CD4-positive, alpha-beta T cell treated with Interleukin-4 for 1 hour (primary cell): ENCODE data around the gene CUL1.

ENCODE experiments used
- DNase-seq, 2 donors: peaks; one replicate each; pipeline ENCODE4 v3.0.0-alpha.2; 2020 to 2022

The CUL1 gene

DNA sequence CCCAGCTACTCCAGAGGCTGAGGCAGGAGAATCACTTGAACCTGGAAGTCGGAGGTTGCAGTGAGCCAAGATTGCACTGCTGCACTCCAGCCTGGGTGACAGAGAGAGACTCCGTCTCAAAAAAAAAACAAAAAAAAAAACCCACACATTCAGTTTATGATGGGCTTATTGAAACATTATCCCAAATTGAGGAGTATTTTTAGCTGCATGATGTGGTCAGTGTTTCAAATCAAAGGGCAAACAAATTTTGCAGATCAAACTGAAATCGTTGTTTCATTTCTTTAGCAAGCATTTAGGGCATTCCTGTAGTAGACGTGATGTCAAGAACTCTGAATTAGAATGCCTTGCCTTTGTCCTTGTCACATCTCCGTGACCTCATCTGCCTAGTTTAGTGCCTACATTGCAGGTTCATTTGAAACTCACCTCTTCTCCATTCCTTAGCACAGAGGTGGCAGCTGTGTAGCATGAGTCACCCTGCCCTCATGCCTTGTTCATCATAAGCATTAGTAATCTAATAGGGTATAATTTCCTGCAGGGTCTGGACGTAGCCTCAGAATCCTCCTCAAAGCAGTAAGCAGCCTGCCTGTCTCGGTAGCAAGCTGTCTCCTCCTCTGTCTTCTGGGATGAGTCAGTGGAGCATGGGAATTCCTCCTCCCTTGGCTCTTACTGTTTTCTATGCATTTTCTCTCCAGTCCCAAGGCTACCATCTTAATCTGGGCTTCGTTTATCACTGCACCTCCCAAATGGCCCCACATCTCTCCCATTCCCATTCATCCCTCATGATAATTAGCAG, 73.8 kb downstream of the CUL1 start:
- DNase-seq = no peak

DNA sequence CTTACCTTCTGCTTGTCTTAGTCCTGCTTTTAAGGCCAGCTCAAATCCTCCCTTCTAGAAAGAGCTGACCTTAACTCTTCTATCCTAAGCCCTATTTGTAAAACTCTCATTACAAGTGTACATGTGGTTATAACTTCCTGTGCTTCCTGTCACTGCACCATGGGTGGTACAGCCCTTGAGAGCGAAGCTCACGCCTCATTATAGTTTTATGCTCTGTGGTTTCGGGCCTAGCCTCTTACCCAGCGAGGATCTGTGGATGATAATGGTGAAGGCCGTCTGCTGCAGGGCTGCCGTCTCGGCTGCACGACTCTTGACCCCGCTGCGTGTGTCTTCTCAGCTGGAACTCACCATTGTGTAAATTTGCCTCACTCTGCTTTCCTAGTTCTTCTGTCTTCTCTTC, 74.6 kb downstream of the CUL1 start:
- DNase-seq = peak; percentile 36 to 55

DNA sequence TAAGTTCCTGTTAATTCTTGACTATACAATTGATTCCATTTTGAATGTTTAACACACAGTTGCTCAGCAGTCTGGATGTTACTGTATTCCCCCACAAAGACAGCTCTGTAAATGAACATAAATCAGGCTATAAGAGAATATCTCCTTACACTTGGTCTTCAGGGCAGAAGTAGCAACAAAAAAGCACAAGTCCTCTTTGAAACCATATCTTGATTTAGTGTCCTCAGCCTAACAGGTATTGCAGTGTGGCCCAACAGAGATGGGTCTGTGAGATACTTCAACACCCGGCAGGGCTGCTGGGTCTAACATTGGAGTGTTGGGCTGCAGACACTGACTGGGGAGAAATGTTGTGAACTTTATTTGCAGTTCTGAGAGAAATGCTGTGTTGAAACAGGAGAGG, 75.8 kb downstream of the CUL1 start:
- no peak for DNase-seq

DNA sequence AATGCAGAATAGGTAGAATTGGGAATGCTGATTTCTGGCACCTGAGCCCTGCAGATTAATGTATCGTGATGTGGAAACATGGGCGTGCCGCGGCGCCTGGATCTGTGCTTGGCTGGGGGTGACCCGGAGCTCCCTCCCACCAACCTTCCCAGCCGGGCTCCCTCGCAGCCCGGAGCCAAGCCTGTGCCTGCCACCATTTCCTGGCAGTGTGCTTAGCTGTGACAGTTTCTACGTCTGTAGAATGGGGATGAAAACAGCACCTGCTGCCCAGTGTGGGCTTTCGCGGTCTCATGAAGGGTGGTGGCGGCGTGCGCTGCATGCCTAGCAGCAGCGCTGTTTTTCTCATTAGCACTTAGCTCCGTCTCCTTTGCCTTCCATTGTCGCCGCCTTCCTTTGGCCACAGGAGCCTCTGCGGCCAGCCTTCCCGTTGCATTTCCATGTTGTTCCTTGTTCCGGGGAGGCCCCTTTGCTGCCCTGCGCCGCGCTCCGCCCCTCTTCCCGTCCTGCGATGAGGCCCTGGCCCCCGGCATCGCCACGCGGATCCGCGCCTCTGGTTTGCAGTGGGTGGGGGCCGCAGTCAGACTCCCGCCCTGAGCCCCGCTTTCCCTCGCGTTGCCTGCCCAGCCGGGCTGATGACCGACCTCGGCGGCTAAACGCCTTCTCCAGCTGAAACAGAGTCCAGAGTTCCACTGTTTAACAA, 84.2 kb downstream of the CUL1 start:
- DNase-seq = no peak

DNA sequence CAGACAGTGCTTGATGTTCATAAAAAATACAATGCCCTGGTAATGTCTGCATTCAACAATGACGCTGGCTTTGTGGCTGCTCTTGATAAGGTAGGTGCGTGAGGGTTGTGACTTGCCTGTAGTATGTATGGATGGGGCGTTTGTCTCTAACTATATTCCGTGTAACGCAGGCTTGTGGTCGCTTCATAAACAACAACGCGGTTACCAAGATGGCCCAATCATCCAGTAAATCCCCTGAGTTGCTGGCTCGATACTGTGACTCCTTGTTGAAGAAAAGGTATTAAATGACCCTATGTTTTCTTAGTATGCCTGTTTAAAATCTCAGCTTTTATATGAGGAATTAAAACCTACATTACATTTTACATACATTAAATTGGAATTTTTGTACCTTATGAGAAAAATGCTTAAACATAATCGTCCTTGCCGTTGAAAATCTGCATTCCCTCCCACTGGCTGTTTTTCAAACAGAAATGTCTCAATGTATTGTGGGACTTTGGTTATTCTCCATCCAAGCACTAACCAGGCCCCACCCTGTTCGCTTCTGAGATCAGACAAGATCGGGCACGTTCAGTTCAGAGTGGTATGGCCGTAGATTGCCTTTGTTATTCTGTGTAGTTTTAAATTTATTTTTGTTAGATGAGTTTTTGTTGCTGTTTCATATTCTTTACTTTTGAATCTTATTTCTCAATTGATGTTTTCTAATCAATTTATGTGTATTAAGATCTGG, 85.3 kb downstream of the CUL1 start:
- no peak for DNase-seq

DNA sequence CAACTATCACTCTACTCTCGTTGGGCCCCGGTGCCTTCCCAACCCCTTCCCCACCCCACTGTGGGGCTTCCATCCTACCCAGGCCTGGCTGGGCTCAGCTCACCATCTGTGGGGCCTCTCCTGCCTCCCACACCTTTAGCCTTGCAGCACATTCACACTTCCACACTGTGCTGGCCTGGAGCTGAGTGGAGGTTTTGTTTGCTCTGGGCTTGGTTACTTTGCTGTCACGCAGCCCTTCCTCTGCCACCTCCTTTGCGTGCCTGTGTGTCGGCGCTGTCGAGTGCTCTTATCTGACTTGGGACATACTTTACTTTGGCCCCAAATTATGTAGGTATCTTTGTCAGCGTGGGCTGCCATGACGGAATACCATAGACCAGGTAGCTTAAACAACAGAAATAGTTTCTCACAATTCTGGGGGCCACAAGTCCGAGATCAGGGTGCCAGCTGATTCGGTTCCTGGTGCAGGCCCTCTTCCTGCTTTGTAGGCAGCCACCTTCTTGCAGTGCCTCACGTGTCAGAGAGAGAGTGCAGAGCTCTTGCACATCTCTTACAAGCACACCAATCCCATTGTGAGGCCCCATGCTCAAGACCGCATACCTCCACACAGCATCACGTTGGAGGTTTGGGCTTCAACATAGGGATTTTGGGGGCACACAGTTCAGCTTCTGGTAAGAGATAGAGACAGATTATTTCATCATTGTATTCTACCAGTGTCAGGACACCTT, 89.0 kb downstream of the CUL1 start:
- no peak for DNase-seq

DNA sequence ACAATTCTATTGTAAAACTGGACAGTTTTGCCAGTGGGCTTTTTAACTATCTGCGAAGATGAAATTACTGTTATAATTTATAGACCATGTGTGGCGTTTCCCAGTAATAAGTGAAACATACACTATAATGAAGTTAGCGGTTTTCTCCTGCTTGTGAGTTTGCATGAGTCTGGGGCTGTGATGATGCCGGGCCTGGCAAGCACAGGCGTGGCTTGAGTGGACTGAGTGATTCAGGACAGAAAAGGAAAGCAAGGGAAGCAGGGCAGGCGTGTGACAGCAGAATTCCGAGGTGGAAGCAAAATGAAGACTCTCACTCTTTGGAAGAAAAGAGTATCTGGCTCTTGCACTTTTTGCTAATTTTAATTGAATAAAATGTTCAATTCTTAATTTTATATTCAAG, 90.5 kb downstream of the CUL1 start:
- DNase-seq = no peak

DNA sequence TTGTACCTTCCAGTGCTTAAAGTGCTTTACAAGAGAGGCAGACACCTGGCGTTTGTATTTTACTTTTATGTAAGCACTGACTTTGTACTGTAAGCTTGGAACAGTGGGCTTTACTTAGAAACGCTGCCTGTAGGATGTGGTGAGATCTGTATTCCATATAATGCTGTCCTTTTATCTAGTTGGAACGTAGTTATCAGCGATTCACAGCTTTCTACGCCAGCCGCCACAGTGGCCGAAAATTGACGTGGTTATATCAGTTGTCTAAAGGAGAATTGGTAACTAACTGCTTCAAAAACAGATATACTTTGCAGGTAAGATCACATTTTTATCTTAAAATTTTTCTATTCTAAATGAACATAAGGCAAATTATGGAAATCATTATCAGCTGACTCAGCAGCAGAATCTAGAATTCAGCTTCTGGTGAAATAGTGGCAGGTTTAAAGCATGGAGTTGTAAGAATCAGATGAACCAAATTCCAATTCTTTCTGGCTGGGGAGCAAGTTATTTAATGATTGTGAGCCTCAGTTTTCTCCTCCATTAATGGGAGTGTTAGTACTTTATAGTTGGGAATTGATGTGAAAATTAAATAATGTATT, 91.5 kb downstream of the CUL1 start:
- DNase-seq = no peak

DNA sequence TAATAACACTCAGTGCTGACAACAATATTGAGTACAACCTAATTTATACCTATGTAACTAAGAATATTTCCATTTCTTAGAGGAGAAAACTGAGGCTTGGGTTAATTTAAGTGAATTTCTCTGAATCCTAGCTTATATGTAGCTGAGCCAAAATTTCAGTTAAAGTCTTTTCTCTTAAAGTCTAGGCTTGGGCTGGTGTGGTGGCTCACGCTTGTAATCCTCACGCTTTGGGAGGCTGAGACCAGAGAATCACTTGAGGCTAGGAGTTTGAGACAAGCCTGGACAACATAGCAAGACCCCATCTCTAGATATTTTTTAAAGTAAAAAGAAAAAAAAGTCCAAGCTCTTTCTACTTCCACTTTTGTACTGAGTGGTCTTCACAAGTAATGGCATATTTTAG, 92.1 kb downstream of the CUL1 start:
- DNase-seq = no peak

DNA sequence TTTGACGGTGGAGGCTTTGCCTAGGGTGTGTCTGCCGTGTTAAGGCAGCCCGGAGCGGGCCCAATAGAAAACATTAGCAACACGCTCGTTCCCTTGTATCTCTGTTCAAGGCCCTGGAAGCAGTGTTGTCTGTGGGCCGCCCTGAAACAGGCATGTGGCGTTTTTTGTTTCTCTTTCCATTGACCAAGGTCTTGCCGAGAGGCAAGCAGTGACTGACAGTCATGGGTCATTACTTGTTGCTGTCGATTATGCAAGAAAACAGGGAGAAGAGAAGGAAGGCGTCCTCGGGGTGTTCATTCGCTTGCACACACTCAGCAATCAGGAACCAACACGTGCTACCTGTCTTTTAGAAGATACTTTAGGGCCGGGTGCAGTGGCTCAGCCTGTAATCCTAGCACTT, 92.8 kb downstream of the CUL1 start:
- DNase-seq = no peak

DNA sequence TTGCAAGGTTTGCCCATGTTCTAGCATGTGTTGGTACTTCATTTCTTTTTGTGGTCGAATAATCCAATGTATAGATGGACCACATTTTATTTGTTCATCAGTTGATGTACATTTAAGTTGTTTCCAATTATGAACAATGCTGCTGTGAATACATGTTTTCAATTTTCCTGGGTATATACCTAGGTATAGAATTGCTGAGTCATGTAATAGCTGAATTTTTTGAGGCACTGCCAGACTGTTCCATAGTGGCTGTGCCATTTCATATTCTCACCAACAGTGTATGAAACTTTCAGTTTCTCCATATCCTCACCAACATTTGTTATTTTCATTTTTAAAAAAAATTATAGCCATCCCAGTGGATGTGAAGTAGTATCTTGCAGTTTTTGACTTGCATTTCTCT, 94.9 kb downstream of the CUL1 start:
- DNase-seq = no peak

DNA sequence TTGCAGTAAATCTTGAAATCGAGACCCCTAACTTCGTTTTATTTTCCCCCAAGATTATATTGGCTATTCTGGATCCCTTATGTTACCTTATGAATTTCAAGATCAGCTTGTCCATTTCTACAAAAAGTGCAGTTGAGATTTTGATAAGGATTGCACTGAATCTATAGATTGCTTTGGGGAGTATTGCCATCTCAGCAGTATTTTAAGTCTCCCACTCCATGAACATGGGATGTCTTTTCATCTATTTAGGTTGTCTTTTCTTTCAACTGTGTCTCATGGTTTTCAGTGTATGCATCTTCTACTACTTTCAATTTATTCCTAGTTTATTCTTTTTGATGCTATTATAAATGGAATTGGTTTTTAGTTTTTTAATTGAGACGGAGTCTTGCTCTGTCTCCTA, 95.8 kb downstream of the CUL1 start:
- DNase-seq = no peak

DNA sequence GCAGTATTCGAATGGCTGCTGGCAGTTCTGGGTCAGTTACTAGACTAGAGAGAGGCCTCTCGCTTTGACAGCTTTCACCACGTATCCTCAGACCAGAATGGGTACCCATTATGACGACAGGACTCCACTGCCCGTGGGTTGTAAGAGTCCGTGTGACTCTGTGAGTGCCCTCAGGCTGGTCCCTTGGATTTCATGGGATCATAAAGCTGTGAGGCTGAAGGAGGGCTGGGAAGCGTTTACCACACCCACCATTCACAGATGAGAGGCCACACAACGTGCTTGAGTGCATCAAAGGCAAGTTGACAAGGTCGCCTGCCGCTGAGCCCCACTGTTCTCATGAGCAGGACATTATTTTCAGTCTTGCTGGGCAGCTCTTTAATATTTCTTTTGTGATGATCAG, 98.1 kb downstream of the CUL1 start:
- DNase-seq = no peak

DNA sequence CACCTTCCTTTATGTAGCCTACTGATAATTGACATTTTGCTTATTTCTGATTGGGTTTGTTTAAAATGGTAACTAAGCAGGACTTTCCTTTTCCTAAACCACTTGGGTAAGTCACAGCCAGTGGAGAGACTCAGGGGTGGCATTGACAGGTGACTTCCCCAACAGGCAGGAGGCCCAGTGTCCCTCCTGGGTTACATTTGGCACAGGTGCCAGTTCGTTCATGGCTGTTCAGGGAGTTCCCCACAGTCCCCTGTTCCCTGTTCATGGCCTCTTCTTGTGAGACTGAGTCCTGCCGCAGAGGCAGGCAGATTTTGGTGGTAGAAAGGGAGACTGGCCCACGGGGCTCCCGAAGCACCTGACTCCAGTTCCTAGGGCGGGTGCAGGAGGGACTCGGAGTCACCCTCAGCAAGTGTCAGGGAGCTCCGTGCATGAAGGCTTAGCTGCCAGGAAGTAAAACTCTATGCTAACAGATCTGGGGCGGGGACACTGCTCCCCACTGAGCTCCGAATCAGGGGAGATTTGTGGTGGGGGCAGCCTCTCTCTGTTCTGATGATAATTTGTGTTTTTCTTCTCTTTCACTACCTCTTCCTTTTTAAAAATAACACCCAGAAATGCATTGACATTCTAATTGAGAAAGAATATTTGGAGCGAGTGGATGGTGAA, 101.3 kb downstream of the CUL1 start:
- DNase-seq = no peak

DNA sequence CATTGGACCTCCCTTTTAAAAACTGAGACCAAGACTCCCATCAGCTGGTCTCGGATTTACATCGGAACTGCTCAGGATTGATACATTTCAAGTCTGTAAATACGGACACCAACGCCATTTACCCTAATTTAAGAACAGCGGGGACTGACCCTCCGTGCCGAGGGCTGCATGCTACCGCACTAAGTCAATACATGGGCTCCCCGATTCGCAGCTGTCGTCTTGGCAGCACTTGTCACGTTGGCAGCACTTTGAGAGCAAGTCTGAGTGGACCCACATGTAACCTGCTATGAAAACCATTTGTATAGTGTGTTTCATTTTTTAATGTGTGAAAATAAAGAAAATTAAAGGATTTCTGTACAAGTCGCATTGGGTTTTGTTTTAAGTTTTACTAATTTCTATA, 102.0 kb downstream of the CUL1 start:
- no peak for DNase-seq

DNA sequence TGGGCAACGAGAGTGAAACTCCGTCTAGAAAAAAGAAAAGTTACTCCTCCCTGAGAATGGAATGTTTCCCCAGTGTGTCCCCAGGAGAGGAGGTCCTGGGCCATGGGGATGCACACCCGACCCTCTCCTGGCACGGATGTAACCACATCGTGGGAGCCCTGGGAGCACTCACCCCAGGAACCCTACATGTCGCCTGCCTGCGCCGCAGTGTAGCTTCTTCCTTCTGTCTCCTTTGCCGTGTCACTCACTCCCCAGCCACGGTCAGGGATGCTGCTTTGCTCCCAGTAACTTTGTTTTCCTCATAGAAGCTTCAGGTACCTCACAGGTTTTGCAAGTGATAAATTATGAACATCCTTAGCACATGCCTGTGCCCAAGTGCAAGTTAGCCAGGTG, 103.4 kb downstream of the CUL1 start:
- DNase-seq = no peak

DNA sequence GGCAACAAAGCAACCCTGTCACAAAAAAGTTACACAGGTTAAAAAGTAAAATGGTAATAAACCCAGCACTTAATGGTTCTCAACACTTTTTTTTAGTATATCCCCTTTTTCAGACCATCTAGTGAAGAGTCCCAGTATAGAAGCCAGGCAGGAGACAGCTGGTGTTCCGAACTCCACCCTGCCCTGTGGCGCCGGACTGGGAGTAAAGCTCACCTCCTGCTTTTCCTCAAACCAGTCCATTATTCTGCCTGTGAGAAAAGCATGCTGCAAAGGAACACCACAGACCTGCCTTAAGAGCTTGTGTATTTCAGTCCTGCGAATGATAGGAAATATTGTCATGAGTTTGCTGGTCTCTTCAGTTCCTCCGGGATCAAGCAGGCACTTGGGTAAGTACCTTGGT, 104.4 kb downstream of the CUL1 start:
- no peak for DNase-seq

DNA sequence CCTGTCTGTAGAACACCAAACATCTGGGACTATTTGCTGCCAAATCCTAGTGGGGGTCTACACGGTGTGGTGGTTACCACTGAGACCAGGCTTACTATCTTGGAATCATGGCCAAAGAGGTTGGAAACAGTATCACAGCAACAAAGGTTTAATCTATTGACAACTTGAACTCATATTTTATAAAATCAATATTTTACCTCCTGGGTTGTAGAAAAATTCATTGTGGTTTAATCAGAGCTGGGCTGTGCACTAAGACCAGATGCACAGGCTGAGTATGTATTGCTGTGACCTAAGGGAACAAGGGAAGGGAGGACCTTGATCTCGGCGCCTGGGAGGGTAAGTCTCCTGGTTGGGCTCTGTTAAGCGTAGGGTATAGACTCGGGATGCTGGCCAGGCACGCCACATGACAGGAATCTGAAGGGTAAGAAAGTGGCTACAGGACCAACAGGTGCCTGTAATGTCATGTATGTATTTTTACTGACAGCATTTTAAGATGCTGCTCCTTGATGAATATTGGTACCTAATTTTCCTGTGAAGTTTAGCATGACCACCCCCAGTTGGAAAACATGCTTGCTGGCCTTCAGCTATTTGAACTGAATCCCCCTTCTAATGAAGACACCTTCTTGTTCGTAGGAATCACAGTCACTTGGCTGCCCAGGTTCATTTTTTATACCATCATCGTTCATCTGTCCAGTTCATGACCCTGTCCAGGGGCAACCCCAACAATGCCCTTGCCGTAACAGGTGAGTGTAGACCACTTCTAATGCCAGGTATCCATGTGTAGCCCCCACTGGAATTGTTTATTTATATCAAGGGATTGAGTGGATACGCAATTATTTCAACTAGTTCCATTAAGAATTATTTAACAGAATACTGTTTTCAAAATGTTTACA, 105.9 kb downstream of the CUL1 start:
- DNase-seq = no peak

DNA sequence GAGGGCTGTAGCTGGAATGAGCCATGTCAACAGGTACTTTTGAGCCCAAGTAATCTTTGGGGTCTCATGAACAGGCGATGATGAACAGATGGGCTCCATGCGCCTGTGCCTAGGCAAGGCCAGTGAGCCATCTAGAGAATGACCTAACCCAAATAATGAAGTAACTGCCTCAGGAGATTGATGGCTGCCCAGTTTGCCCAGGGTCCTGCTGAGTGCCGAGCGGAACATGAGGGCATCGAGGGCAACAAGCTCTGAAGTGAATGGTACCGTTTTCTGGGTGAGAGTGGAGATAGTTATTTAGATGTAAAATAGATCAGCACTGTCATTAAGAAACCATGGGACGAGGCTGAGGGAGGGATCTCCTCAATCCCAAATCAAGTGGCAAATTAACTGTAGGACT, 107.5 kb downstream of the CUL1 start:
- no peak for DNase-seq

DNA sequence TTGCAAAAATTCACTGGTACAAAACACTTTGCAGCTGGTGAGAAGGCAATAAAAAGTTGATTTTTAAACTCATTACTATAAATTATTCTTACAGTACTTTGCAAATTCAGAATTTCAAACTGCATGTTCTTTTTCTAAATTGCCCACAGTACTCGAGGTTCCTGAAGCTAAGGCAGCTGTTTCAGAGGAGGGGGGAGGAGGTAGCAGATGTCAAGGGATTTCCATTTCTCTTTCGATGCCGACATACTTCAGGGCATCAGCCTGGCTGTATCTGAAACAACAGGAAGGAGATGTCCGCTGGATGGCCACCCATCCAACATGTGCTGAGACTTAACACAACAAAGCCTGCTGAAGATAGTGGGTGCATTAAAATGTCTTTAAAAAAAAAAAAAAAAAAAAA, 108.7 kb downstream of the CUL1 start:
- DNase-seq = no peak

DNA sequence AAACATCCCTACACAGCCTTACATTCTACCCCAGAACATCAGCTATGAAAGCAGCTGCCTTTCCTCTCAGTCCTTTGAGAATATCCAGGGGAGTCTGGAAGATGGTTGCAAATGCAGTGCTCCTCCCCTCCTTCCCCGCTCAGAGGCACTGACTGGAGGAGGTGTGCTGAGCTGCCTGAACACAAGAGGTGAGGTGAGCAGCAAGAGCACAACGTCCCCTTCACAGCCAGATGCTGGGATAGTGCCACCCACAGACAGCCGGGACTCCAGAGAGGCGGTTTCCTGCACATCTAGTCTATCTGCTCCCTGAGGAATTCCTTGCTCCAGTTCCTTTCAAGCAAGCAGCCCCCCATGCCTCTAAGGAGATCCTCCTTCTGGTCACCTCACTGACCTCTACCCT, 111.2 kb downstream of the CUL1 start:
- DNase-seq = no peak
